K562 treated with DMSO at 1 percent for 24 hours (cell line): ENCODE data around the gene TMEM54. TPM values are rescaled to one million over a fixed set of nuclear protein-coding genes. Genes with fewer than 3 reads are reported as not detected.

Source experiments
- total RNA-seq: library from RNA; unstranded; fragments of 300-600 nt; gene quantifications from 2 replicates; pipeline ENCODE4 v1.2.3, GENCODE V29; 2022; ENCODE audit warnings: low read depth; ENCODE audit not compliant: insufficient read depth

The TMEM54 gene
- 54.7 and 78.5 TPM in 2 replicates for total RNA-seq

DNA sequence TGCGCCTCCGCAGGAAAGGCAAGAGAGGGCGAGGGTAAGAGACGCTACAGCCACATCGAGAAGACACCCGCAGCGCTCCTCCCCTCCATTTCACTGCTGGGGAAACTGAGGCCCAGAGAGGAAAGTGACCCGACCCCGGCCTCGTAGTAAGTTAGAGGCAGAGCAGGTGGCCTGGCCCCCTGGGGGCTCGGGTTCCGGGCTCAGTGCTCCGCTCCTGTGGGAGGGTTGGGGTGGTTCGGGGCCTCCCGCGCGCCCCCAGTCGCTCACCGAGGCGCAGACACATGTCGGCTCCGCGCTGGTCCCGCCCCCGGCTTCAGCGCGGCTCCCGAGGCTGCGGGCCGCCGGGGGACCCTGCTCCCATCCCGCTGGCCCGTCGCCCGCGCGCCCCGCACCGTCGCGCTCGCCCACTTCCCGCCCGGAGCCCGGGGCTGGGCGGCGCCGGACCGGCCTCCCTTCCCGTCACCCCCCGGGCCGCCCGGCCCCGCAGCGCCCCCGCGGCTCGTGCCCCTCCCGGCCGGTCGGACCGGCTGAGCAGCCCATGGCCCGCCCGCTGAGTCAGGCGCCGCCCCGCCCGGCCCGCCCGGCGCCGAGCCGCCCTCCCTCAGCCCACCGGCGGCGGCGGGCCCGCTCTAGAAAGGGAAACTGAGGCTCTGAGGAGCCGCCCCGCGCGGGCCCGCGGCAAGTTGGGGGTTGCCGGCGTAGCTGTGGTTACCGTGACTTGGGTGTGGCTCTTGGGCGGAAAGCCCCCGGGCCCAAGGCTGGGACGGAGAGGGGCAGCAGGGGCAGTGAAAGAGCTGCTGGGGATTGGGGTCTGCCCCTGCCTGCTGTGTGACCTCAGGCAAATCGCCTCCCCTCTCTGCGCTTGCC is at the start of gene TMEM54:
Gene TMEM54, minus strand, starts transcription at position 434 of the 867 bp plus-strand sequence. Its CDS starts 151 bp downstream, at position 283.

DNA sequence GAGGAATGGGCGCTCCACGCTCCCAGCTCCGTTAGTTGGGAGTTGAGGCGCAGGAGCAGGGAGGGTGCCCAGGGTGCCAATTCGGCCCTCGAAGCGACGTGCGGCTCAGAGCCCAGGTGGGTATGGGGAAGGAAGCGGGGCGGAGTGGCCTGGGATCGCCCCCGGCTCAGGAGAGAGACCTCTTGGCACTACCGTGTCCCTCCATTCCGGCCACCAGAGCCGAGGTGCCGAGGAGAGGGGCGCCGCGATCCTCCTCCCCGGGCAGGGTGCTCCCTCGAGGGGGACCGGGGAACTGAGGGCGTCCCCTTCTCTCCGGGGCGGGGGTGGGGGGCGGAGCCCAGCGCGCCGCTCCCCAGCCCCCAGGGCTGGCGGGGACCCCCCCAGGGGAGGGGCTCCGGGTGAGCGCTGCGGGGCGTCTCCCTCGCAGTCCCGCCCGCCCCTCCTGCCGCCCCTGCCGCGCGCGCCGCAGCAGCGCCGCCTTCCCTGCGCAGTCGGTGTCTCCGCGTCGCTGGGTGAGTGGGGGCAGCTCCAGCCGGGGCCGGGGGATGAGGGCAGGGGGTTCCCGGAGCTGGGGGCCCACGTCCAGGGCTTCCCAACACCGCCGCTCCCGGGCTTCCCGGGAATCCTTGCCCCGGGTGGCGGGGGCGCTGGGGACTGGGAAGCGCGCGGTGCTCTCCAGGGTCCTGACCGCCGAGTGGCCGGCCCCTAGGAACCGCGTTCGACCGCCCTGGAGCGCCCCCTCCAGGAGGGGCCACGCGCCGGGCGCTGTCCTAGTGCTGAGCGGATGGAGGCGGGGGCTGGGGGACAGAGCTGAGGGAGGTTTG is 15.0 kb downstream of the TMEM54 start, which contains the start of gene HPCA:
Gene HPCA, plus strand, starts transcription at position 488 of the 824 bp plus-strand sequence. CDS start 2,408 bp downstream, outside the sequence.

DNA sequence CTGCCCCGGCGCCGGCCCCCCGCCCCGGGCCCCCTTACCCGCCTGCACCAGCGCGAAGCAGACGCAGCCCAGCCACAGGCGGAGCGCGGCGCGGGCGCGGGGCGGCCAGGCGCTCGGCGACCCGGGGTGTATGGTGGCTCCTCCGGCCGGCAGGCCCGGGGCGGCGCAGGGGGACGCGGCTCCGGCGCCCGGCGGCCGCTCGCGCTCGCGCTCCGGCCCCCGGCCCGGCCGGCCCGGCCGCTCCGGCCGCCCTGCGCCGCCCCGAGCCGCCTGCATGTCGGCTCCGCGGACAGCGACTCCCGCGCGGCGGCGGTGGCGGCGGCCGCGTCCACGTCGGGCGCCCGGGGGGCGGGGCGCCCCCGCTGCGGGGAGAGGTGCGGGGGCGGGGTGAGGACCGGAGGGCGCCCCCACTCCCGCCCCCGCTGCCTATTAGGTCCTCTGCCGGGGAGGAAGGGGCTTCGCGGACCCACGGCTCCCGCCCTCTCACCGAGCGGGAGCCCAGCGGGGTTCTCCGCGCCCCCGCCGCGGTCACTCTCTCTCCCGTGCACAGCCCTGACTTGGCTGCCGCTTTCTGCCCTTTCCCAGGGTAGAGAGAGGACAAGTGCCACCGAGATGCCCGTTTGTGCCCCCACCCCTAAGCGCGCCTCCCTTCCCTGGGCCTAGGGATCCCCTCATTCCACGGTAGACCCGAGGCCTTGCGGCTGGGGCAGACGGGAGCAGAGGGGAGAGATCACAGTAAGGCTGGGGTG is 30.4 kb downstream of the TMEM54 start, which contains the start of gene FNDC5:
Gene FNDC5, minus strand, starts transcription at position 298 of the 749 bp plus-strand sequence.

Other genes starting within 250 kb of the TMEM54 start
- gene SYNC, start 198.6 kb downstream of the TMEM54 start, total RNA-seq, result 0.45 and 1.2 TPM in 2 replicates
- gene YARS1, start 84.0 kb downstream of the TMEM54 start, total RNA-seq, result 355 and 357 TPM in 2 replicates
- 10.3 and 11.3 TPM in 2 replicates for gene S100PBP, start 83.7 kb downstream of the TMEM54 start, total RNA-seq
- gene FNDC5, start 30.5 kb downstream of the TMEM54 start, total RNA-seq, result not detected in 2 replicates
- not detected in 2 replicates for gene HPCA, start 14.9 kb downstream of the TMEM54 start, total RNA-seq
- gene RNF19B, start 63.4 kb upstream of the TMEM54 start, total RNA-seq, result 33.2 and 34.7 TPM in 2 replicates
- gene AK2, start 135.5 kb upstream of the TMEM54 start, total RNA-seq, result 175 and 184 TPM in 2 replicates
- 1.7 and 2.6 TPM in 2 replicates for gene AZIN2, start 179.8 kb upstream of the TMEM54 start, total RNA-seq